ENCODE data around the gene SLC6A2.
"Not testable (repeated sequence)": the region's sequence is repeated elsewhere in the genome, so short reads cannot be mapped to it uniquely, and the experiment has no call there.

SLC6A2 gene

DNA sequence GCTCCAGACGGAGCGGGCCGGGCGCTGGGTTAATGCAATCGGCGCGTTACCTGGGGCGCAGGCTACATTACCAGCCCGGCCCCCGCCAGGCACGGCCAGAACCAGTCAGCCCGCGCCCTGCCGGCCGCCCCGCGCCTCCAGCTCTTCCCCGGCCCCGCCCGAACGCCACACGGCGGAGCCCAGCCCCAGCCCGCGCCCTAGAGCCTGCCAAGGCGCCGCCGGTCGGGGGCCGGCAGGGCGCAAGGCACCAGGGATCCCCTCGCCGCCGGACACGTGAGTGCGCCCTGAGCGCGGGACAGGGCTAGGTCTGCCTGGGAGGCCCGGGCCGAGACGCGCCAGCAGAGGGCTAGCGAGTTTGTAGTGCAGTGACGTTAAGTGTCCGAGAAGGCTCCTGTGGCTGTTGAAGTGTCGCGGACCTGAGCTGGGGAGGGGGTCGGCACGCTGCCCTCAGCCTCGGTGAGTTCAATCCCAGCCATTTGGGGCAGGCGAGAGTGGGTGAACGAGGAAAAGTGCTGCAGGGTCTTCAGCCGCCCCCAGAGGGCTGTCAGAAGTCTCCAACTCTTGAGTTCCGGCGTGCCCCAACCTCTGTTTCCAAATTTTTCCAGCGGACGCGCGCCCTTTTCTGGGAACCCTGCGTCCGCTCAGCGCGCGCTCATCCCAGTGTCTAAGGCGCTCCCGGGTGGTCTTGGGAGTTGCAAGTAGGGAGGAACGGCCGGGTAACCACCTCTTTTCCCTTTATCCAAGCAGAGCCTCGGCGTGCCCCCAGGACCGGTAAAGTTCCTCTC, at the start of gene SLC6A2:
Gene SLC6A2 (plus strand): TSS at position 92 of the 785 bp plus-strand sequence. CDS start 707 bp downstream, outside the sequence.
- FAIRE-seq: no peak

DNA sequence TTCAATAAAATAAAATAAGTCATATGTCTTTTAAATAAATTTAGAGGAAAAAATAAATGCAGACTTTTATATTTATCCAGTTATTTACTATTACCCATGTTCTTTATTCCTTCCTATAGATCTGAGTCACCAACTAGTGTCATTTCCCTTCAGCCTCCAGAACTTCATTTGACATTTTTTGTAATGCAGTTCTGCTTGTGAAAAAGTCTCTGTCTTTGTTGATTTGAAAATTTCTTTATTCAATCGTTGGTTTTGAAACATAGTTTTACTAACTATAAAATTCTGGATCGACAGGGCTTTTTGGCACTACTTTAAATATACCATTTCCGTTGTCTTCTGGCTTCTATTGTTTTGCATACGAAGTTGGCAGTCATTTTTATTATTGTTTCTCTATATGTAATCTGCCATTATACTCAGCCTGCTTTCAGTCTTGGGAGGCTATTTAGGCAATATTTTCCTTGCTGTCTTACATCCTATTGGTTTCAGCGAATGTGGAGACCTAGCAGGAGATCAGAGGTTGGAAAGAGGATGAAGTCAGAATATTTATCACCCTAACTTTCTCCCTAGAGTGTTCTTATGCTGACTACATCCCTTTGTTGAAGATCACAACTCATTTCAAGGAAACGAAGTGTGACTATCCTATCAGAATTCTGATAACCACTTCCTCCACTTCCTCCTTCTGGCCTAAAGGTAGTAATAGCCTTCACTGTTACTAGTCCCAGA, 42.0 kb upstream of the SLC6A2 start:
- FAIRE-seq: no peak

DNA sequence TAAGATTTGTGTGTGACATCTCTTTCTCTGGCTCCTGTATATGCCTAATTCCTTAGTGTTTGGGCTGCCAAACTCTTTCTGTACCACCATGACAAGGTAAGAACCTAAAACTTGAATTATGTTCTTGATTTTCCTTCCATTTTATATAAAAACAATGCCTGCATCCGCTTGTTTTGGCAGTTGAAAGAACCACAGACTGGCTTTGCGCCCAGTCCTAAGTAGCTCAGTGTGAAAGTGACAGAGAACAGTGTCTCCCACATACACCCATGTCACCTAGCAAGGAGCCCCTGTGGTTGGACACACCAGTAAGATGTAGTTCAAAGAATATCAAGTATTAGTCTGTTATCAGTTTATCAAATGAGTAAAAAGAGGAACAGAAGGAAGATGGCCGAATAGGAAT, 40.7 kb upstream of the SLC6A2 start:
- FAIRE-seq: no peak

DNA sequence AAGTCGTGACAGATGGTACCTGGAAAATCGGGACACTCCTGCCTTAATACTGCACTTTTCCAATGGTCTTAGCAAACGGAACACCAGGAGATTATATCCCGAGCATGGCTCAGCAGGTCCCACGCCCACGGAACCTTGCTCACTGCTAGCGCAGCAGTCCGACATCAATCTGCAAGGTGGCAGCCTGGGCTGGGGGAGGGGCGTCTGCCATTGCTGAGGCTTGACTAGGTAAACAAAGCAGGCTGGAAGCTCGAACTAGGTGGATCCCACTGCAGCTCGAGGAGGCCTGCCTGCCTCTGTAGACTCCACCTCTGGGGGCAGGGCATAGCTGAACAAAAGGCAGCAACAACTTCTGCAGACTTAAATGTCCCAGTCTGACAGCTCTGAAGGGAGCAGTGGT, 40.1 kb upstream of the SLC6A2 start:
- FAIRE-seq: not testable (repeated sequence)

DNA sequence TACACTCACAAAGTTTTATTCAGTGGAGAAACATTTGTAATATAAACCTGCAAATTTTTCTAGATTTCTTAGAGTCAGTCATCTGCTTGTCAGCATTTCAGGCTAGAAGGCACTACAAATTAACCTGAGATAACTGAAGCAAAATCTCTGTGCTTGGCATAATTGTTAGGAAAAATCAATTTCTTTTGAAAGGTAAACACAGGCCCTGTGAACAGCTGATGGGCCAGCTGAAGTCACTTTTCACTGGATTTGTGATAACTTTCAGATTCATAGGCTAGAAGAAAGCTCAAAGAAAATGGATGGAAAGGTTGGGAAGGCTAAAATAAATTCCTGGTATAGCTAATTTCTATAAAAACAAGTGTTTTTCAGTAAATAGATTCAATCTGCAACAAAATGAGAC, 34.0 kb upstream of the SLC6A2 start:
- no peak for FAIRE-seq

DNA sequence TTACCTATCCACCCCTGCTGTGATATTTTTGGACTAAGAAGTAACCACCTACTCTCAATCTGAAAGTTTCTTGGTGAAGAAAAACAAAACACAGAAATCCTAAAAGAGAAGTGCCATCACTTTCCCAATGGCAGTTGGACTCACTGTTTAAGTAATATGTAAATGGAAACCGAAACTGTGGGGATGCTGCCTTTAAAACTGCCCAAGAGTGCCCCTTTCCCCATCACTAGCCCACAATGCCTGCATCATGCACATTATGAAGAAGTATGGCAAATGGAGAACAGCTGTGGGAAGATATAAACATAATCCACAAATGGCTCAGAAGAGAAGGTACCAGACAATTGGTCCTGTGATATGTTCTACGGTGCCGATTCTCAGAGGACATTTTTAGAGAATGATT, 33.5 kb upstream of the SLC6A2 start:
- no peak for FAIRE-seq

DNA sequence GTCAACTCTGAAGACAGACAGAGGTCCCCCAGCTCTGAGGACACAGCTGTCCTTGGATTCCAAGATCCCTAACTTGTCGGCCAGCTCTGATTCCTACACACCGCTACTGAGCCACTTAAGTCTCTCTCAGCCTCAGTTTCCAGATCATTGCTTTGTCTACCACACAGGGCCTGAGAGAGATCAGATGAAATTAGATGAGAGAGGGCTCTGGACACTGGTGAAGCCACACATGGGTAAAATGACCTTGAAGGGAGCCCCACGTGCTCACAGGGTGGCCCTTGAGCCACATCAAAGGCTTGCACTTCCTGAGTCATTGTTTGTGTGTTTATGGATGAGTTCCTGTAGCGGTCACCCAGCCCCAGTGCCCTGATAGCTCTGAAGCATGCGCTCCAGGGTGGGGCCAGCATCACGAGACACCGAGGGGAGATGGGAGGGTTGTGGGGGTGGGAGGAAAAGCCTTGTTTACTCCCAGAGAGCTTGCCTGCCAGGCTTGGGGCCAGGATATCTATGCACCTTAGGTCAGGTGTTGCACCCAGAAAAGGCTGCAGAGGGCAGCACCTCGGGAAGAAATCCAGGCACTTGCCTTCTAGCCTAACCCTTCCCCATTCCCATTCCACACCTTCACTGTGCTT, 32.7 kb upstream of the SLC6A2 start:
- FAIRE-seq: no peak

DNA sequence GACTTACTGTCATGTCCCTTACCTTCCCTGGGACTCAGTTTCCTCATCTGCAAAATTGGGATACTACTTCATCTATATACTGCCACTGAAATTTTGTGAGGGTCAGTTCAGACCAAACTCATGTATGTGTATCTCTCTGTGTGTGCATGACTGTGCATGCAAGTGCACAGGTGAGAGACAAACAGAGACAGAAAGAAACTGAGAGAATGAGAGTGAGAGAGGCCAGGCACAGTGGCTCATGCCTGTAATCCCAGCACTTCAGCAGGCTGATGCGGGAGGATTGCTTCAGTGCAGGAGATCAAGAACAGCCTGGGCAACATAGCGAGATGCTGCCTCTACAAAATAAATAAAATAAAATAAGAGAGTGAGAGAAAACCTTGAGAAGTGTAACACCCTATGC, 32.1 kb upstream of the SLC6A2 start:
- FAIRE-seq: no peak

DNA sequence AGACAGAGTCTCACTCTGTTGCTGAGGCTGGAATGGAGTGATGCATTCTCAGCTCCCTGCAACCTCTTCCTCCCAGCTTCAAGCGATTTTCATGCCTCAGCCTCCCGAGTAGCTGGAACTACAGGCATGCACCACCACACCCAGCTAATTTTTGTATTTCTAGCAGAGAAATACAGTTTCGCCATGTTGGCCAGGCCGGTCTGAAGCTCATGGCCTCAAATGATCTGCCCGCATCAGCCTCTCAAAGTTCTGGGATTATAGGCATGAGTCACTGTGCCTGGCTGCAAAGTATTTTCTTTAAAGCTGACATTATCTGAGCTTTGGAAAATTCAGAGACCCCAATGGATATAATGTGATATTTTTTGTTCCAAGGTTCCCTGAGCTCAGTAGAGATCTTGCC, 31.1 kb upstream of the SLC6A2 start:
- no peak for FAIRE-seq

DNA sequence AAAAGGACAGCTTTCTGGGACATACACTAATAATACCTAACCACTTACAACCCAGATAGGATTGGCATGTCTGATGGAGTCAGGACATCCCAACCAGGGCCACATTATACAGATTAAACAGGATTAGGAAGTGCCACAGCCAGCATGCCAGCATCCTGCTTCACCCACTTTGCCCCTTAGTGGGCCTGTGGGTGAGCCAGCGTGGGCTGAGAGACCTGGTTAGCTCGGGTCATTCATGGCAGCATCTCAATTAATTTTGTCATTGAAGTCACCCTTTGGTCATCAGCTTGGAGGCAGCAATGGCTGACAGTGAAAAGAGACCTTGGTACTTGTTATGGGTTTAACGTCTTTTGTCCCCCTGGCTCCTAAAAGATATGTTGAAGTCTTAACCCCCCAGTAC, 29.9 kb upstream of the SLC6A2 start:
- FAIRE-seq: no peak

DNA sequence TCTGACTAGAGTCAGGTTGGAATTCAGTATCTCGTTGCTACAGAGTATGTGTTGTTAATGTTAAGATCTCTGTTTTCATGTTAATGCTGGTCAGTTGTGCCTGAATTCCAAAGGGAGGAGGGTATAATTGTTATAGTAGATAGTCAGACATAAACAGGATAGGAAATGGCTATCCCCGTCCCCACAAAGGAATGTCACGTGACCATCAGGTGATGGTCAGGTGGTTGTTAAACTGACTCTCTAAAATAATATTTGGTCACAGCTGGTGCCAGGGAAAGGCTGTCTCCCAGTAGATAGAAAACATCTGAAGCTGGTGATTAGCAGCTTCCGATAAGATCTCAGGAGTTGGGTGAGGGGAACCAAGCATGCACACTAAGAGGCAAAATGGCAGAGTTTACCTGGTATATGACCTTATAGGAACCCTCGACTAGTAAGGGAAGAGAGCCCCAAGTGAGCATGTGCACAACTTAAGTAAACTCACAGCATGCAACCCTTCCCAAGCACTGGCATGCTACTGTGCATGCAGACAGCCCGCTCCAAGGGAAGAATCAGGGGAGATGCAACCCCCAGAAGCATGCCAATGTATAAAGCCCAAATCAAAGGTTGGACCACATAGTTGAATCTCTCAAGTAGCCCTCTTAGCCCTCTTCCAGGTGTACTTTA, 27.4 kb upstream of the SLC6A2 start:
- no peak for FAIRE-seq

DNA sequence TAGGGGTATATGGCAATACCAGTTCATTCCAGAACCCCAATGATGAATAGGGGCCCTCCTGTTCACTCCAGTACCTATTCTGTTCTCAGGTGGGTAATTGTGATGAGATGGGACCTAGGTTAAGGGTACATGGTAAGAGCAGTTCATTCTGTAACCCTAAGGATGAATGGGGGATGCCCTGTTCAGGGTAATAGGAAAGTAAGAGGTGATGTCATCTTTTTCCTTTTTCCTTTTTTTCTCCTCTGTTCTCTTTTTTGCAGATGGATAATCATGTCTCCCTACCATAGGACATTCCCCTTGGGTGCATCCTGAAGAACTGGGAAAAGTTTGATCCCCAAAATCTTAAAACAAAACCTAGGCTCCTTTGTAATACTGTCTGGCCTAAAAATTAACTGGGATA, 25.0 kb upstream of the SLC6A2 start:
- FAIRE-seq: no peak

DNA sequence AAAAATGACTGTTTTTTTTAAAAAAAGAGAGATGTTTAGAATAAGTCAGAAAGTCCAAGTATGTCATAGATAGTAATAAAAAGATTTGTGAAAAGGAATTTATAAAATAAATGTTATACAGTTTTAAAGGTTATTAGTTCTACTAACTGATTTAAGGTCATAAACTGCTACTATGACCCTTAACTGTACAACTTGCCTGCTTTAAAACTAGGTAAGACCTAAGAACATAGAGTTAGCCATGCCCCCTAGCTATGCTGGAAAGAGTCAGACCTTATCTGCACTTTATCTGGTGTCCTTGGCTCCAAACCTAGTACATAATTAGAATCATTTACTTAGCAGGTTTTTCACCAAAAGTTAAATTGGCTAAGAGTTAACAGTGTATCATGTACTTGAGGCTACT, 23.5 kb upstream of the SLC6A2 start:
- FAIRE-seq: no peak

DNA sequence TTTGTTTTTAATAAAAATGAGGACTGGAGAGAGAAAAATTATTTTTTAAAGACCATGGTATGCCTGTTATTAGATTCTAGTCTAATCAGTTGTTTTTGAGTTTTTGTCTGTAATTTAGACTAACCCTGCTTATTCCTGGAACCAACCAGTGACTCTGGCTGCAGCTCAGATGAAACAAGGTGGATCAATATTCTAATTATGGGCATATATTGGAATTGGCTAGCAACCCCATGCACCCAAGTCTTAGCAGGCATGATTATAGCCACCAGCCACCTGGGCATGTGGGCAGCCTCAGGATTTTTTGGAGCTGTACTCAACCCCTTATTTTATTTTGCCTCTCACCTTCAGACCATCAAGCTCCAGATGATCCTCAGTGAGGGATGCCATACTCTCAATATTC, 21.6 kb upstream of the SLC6A2 start:
- FAIRE-seq: no peak

DNA sequence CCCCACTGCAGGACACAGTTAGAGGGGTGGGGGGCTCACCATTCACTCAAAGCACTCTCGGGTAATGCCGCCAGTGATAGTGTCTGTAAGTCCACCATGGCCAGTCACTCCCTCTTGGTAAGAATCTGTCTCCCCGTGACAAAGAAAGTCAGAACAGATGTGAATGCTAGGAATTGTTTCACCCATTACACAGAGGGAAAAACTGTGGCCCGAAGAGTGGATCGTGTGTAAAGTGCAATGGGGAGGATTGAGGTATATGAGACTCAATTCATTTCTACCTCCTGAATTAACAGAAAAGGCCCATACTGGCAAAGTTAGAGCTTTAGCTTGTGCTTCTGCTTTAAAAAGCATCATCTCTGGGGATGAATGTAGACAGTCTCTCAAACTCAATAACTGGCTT, 17.5 kb upstream of the SLC6A2 start:
- no peak for FAIRE-seq

DNA sequence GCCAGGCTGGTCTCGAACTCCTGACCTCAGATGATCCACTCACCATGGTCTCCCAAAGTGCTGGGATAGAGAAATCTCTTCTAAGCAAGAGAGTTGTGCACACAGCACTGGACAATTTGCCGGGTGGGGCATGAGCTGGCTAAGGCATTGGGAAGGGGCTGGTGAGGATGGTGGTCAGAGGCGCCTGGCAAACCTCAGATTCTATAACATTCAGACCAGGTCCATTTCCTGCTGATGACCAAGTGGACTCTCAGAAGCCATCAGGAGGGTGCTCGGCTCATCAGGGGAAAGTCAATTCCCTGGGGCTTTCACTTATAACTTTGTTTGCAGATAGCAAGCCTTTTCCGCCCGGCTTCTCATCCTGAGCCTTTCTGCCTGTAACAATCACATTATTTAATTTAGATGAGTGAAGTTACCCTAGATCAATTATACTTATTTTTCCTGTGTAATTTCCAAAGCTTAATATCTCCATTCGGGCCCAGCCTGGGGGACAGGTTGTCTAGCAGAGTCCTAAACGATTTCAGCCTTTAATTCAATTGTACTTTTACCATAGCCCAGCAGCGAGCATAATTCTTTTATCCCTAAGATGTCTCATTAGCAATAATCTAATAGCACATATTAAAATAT, 15.0 kb upstream of the SLC6A2 start:
- FAIRE-seq: no peak

DNA sequence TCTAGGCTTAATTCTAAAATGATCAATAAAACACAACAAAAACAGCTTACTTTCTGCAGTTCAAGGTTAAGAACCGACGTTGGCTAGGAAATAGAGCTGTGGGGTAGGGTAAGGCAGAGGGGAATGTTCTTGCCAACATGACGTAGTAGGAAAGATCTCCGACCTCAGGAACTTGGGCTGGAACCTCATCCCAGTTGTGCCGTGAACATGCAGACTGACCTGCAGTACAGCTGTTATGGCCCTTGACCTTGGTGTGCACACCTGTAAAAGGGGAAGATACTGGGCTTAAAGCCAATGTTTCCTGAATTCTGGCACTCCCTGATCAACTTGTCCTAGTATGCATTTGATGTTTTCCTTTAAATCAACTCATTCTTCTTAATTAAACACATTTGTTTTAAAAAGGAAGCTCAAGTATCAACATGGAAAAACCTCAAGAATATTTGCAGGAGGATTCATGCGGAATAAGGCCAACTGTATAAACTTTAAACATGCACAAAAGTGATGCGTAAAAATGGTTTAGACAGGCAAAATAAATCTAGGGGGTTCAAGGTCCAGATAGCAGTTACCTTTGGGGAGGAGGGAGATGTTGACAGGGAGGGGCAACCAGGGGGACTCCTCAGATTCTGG, 14.2 kb upstream of the SLC6A2 start:
- FAIRE-seq: no peak

DNA sequence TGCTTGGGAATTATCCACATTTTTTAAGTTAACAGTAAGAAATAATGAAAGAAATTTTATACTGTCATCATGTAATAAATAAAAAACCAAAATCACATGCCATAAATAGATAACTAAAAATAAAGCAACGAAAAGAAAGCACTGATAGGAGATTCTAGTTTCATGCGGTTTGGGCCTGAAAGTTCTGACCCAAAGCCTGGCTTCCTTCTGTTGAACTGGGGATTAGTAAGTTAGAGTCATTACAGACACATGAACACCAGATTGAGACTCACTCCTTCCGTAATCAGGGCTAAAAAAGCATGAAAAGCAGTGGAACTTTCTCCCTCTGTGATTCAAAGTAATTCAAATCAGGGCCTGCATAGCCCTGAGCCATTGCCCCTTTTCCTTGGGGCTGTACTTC, 13.2 kb upstream of the SLC6A2 start:
- FAIRE-seq: no peak

DNA sequence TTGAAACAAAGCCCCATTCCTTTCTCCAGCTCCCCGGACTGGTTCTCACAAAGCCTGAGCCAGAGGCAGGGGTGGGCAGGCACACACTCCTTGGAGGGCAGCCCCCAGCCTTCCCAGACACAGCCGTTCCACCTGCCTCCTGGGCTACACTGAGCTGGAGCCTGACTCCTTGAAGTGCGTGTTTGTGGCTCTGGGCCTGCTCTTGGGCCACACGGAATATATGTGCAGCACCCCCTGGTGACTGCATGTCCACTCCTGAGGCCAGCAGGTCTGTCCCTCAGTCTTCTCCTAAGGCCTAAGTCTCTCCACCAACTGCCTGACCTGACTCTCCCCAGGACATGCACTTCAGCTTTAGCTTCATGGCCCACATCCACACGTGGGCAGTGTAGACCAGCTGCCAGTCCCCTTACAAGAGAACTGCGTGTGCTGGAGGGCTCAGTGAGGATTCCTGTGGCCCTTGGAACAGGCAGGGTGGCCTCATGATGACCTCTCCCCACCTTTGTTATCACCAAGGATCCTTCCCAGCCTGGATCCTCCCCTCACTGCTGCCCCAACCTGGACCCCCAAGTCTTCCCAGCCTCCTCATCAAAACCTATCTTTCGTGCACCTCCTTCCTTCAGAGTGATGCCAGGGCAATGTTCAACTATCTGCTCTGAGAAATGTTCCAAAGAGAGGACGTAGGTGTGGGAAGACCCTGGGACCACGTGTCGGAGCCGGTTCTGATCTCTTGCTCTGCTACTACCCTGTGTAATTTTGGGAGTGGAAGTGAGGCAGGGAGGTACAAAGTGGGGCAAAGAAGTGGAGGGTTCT, 12.4 kb upstream of the SLC6A2 start:
- no peak for FAIRE-seq

DNA sequence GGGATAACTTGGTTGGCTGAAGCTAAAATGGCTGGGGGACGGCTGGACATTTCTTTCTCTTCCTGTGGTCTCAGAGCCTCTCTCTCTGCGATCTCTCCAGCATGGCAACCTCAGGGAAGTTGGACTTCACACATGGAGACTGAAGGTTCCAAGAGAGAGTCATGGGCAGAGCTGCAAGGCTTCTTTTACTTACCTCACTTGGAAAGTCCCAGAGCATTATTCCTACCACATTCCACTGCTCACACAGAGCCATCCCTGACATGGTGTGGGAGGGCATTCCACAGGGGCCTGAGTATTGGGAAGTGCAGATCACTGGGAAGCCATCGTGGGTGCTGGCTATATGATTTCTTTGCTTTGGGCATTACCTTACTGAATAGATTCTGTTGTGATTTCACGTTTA, 9.8 kb upstream of the SLC6A2 start:
- no peak for FAIRE-seq

DNA sequence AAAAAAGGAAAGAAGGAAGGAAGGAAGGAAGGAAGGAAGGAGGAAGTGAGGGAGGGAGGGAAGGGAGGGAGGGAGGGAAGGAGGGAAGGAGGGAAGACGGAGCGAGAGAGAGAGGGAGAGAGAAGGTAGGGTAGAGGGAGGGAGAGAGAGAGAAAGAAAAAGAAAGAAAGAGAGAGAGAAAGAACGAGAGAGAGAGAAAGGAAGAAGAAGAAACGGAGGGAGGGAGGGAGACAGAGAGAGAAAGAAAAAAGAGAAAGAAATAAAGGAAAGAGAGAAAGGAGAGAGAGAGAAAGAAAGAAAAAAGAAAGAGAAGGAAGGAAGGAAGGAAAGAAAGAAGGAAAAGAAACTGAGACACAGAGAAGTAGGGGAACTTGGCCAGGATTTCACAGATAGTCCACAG, 8.4 kb upstream of the SLC6A2 start:
- no peak for FAIRE-seq

DNA sequence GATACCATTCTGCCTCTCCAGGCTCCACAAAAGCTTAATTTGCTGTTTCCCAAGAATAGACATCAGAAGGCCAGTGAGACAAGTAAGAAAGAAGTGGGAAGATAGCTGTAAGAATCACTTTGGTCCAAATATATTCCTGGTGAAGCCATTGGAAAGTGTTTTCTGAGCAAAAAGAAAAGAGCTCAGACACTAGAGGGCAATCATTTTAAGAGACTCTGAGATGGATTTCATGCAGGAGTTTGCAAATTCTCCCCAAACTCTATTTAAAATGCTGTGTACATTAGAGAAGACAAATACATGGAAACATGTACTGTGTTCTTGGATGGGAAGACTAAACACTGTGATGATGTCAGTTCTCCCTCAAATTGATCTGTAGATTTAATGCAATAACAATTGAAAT, 8.0 kb upstream of the SLC6A2 start:
- no peak for FAIRE-seq

All from colon (tissue), 2 donors.